Measurements from ENCODE around the gene MAPK10. TPM values are rescaled to one million over a fixed set of nuclear protein-coding genes. Genes with fewer than 3 reads are reported as not detected.

The MAPK10 gene
- total and polyA plus RNA-seq, 2 of the 8 experiments (the other 6 are each of a cell fraction or from before 2014, with no cell fraction given): 2.5 to 3.1 TPM

GRCh38 chr4:85995361-85995760 lies 364.5 kb downstream of the MAPK10 start:
- FAIRE-seq: no peak
- no peak overlapping the region for H4K91ac ChIP-seq (replicated peaks; ENCODE audit: insufficient read length, low read length)
- H3K4ac ChIP-seq (replicated peaks; ENCODE audit: insufficient read length, low read depth, low read length): no peak overlapping the region
- H2BK12ac ChIP-seq (ENCODE audit: low read depth, low read length): no peak overlapping the region
- no peak overlapping the region for H3K4me3 ChIP-seq (ENCODE audit: extremely low read depth in 1 of 4, insufficient read depth in 2 of 4, low read depth in 3 of 4, low read length in 4 of 4)
- H2AK5ac ChIP-seq (ENCODE audit: low read depth, low read length): no peak overlapping the region
- no peak overlapping the region for H2BK5ac ChIP-seq (ENCODE audit: low read depth, low read length)
- no peak overlapping the region for H2AFZ ChIP-seq (ENCODE audit: low read length)
- CTCF ChIA-PET (ENCODE audit: partially characterized antibody): interaction anchor here (0.6 to 1.0 kb wide), 2 partner anchors 25 to 658 kb away, joined by 3 to 6 read pairs; no protein-coding TSS in a partner anchor
- H2BK120ac ChIP-seq (replicated peaks; ENCODE audit: low read depth, low read length): no peak overlapping the region
- no peak overlapping the region for H4K5ac ChIP-seq (ENCODE audit: insufficient read length, low read depth, low read length)
- no peaks in the 10 kb centered on the region for H3K9me3 ChIP-seq (ENCODE audit: insufficient read depth in 2 of 2, low read depth in 1 of 2, low read length in 1 of 2)
- H4K8ac ChIP-seq (ENCODE audit: extremely low read depth, insufficient read depth, low read length): no peak overlapping the region
- no peaks in the 10 kb centered on the region for H4K20me1 ChIP-seq (replicated peaks in 1 of 2; ENCODE audit: control insufficient read depth in 1 of 2, insufficient read depth in 2 of 2, low read length in 2 of 2)
- no peaks in the 10 kb centered on the region for H3K4me1 ChIP-seq (replicated peaks in 1 of 4; ENCODE audit: control insufficient read depth in 3 of 4, insufficient read depth in 4 of 4, low read length in 3 of 4)
- no peaks in the 10 kb centered on the region; a peak in 1 of 8 replicates for H3K36me3 ChIP-seq (ENCODE audit: control insufficient read depth in 2 of 4, insufficient read depth in 4 of 4, low read length in 3 of 4)
- no peaks in the 10 kb centered on the region for H3K23me2 ChIP-seq (ENCODE audit: low read depth, low read length)
- no peak overlapping the region for H3K4me2 ChIP-seq (ENCODE audit: insufficient read depth in 1 of 2, low read depth in 2 of 2, low read length in 2 of 2)
- DNase-seq (ENCODE audit: low read depth in 1 of 2, low spot score in 2 of 2): no peak
- H3K23ac ChIP-seq (ENCODE audit: insufficient read length): no peak overlapping the region
- no peak overlapping the region for H3K27ac ChIP-seq (ENCODE audit: low read depth, low read length)
- no peak overlapping the region for H3K14ac ChIP-seq (ENCODE audit: insufficient read length)
- H2BK15ac ChIP-seq (ENCODE audit: low read length): no peak overlapping the region
- H3K27me3 ChIP-seq (replicated peaks in 1 of 4; ENCODE audit: control insufficient read depth in 3 of 4, extremely low read depth in 1 of 4, insufficient read depth in 3 of 4, low read length in 3 of 4): no peaks in the 10 kb centered on the region
- no peak overlapping the region for H3K56ac ChIP-seq (replicated peaks; ENCODE audit: insufficient read length, low read depth, low read length)
- H3K79me1 ChIP-seq (ENCODE audit: low read depth, low read length): no peaks in the 10 kb centered on the region
- H3K79me2 ChIP-seq (ENCODE audit: control insufficient read depth in 1 of 2, insufficient read depth in 2 of 2, low read length in 2 of 2): no peaks in the 10 kb centered on the region
- H2BK20ac ChIP-seq (ENCODE audit: low read length): no peak overlapping the region
- H3K9ac ChIP-seq (replicated peaks in 1 of 4; ENCODE audit: extremely low read depth in 1 of 4, low read depth in 3 of 4, low read length in 3 of 4): no peak overlapping the region
- 83% methylated on average over 6 of the region's 6 CpGs; no CpG with 5 or more reads in 1 of the 2 experiments for WGBS, 2 experiments (ENCODE audit: extremely low coverage in 1 of 2, insufficient coverage in 1 of 2, insufficient read length in 1 of 2, insufficient replicate concordance in 2 of 2, low coverage in 1 of 2, low lambda C conversion rate in 2 of 2, missing lambda C conversion rate in 1 of 2)
- no peak overlapping the region for H3K18ac ChIP-seq (ENCODE audit: extremely low read depth, low read length)
- TF ChIP-seq GTF2F1 (IDR thresholded peaks at IDR 0.05; ENCODE audit: borderline replicate concordance, low read depth, low read length) (no peak), EGR1 (IDR thresholded peaks at IDR 0.05; ENCODE audit: borderline replicate concordance, low read depth, low read length) (no peak), HDAC6 (IDR thresholded peaks at IDR 0.05; ENCODE audit: low read depth, low read length) (no peak), TAF7 (optimal IDR thresholded peaks at IDR 0.05; ENCODE audit: borderline replicate concordance, low read depth, low read length) (no peak), FOSL1 (IDR thresholded peaks at IDR 0.05; ENCODE audit: insufficient read depth, low read depth, low read length) (no peak), ATF2 (IDR thresholded peaks at IDR 0.05; ENCODE audit: low read length) (no peak), KDM5A (IDR thresholded peaks at IDR 0.05; ENCODE audit: low read length) (no peak), POLR2AphosphoS5 (IDR thresholded peaks at IDR 0.05; ENCODE audit: low read depth, low read length) (no peak), GABPA (IDR thresholded peaks at IDR 0.05; ENCODE audit: borderline replicate concordance, insufficient read depth, low read length) (no peak), NRF1 (IDR thresholded peaks at IDR 0.05; ENCODE audit: low read depth, low read length) (no peak), TEAD4 (IDR thresholded peaks at IDR 0.05; ENCODE audit: low read depth, low read length) (no peak)
- POLR2A ChIA-PET (ENCODE audit: partially characterized antibody): no interaction called here
